ENCODE results near the gene HOPX. TPM values are rescaled to one million over a fixed set of nuclear protein-coding genes. Genes with fewer than 3 reads are reported as not detected.
"Not testable (repeated sequence)": the region's sequence is repeated elsewhere in the genome, so short reads cannot be mapped to it uniquely, and the experiment has no call there.

Gene HOPX
- total and polyA plus RNA-seq, 4 donors = 144 to 792 (median 590) TPM

GRCh38 chr4:56611501-56611900 is 69.6 kb downstream of the HOPX start:
- Histone ChIP-seq H3K9ac (ENCODE audit: insufficient read depth in 1 of 2, low read length in 2 of 2) (no peak overlapping the region), H3K27ac (ENCODE audit: low read depth in 1 of 2, low read length in 1 of 2) (no peak overlapping the region), H3K27me3 (ENCODE audit: control insufficient read depth in 3 of 3, insufficient read depth in 3 of 3, low read length in 2 of 3) (peaks cover 0 to 6% (median 0%) of the 10 kb centered on the region in 3 donors), H3K4me3 (no peak overlapping the region), H3K9me3 (ENCODE audit: control insufficient read depth in 4 of 4, insufficient read depth in 3 of 4, low read length in 3 of 4) (no peaks in the 10 kb centered on the region), H3K4me1 (ENCODE audit: control insufficient read depth in 5 of 5, insufficient read depth in 5 of 5, low read length in 5 of 5) (no peaks in the 10 kb centered on the region), H3K36me3 (ENCODE audit: control insufficient read depth in 4 of 4, insufficient read depth in 4 of 4, low read length in 4 of 4) (no peaks in the 10 kb centered on the region)
- DNase-seq (no peak), ATAC-seq (ENCODE audit: insufficient read depth, low FRiP score) (no peak)
- 84 to 98% methylated on average over 2 of the region's 2 CpGs for WGBS, 2 donors
- TF ChIP-seq CTCF (IDR thresholded peaks at IDR 0.05; ENCODE audit: control extremely low read depth, extremely low read depth) = no peak

DNA sequence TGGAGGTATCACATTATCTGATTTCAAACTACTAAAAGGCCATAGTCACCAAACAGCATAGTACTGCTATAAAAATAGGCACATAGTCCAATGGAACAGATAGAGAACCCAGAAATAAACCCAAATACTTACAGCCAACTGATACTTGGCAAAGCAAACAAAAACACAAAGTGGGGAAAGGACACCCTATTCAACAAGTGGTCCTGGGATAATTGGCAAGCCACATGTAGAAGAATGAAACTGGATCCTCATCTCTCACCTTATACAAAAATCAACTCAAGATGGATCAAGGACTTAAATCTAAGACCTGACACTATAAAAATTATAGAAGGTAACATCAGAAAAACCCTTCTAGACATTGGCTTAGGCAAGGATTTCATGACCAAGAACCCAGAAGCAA is 70.9 kb downstream of the HOPX start:
- not testable (repeated sequence) for H3K9ac ChIP-seq (ENCODE audit: insufficient read depth in 1 of 2, low read length in 2 of 2); H3K27ac ChIP-seq (ENCODE audit: low read depth in 1 of 2, low read length in 1 of 2); DNase-seq; H3K9me3 ChIP-seq (ENCODE audit: control insufficient read depth in 4 of 4, insufficient read depth in 3 of 4, low read length in 3 of 4); H3K4me3 ChIP-seq; ATAC-seq (ENCODE audit: insufficient read depth, low FRiP score); H3K4me1 ChIP-seq (ENCODE audit: control insufficient read depth in 5 of 5, insufficient read depth in 5 of 5, low read length in 5 of 5); H3K36me3 ChIP-seq (ENCODE audit: control insufficient read depth in 4 of 4, insufficient read depth in 4 of 4, low read length in 4 of 4); H3K27me3 ChIP-seq (ENCODE audit: control insufficient read depth in 3 of 3, insufficient read depth in 3 of 3, low read length in 2 of 3)

- no peak for TF ChIP-seq CTCF (IDR thresholded peaks at IDR 0.05; ENCODE audit: control extremely low read depth, extremely low read depth)
- no peak overlapping the region for H3K27ac ChIP-seq (ENCODE audit: low read depth in 1 of 2, low read length in 1 of 2)
- no peak overlapping the region for H3K9ac ChIP-seq (ENCODE audit: insufficient read depth in 1 of 2, low read length in 2 of 2)
- ATAC-seq (ENCODE audit: insufficient read depth, low FRiP score) (no peak), DNase-seq (no peak)
- no peaks in the 10 kb centered on the region for H3K4me1 ChIP-seq (ENCODE audit: control insufficient read depth in 5 of 5, insufficient read depth in 5 of 5, low read length in 5 of 5)
- H3K9me3 ChIP-seq (ENCODE audit: control insufficient read depth in 4 of 4, insufficient read depth in 3 of 4, low read length in 3 of 4) = no peaks in the 10 kb centered on the region
- H3K4me3 ChIP-seq = no peak overlapping the region
- H3K27me3 ChIP-seq (ENCODE audit: control insufficient read depth in 3 of 3, insufficient read depth in 3 of 3, low read length in 2 of 3) = peaks cover 0 to 10% (median 5%) of the 10 kb centered on the region in 3 donors
- no peaks in the 10 kb centered on the region for H3K36me3 ChIP-seq (ENCODE audit: control insufficient read depth in 4 of 4, insufficient read depth in 4 of 4, low read length in 4 of 4)
Measured at GRCh38 chr4:56607926-56608325, 73.2 kb downstream of the HOPX start.

DNA sequence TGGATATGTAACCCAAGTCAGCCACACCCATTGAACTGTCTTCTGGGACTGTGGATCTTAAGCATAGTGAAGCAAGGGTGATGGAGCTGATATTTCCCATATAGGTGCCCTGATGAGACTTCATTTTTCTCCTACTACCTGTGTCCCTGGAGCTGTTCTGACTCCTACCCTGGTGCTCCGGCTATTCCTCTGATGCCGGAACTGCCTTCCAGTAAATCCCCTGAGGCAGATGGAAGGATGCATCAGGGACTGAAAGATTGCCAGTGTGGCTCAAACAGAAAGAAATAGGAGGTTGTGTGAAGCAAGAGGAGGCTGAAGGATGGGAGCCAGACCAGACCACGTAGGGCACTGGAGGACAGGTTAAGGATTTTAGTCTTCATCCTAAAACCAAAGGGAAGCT is 74.7 kb downstream of the HOPX start:
- 78 to 90% methylated on average over 3 of the region's 3 CpGs for WGBS, 2 donors
- H3K36me3 ChIP-seq (ENCODE audit: control insufficient read depth in 4 of 4, insufficient read depth in 4 of 4, low read length in 4 of 4) = no peaks in the 10 kb centered on the region
- no peaks in the 10 kb centered on the region for H3K9me3 ChIP-seq (ENCODE audit: control insufficient read depth in 4 of 4, insufficient read depth in 3 of 4, low read length in 3 of 4)
- H3K27ac ChIP-seq (ENCODE audit: low read depth in 1 of 2, low read length in 1 of 2) = no peak overlapping the region
- no peaks in the 10 kb centered on the region for H3K4me1 ChIP-seq (ENCODE audit: control insufficient read depth in 5 of 5, insufficient read depth in 5 of 5, low read length in 5 of 5)
- no peak overlapping the region for H3K4me3 ChIP-seq
- no peak for TF ChIP-seq CTCF (IDR thresholded peaks at IDR 0.05; ENCODE audit: control extremely low read depth, extremely low read depth)
- H3K27me3 ChIP-seq (ENCODE audit: control insufficient read depth in 3 of 3, insufficient read depth in 3 of 3, low read length in 2 of 3) = peaks cover 0 to 10% (median 5%) of the 10 kb centered on the region in 3 donors
- DNase-seq (no peak), ATAC-seq (ENCODE audit: insufficient read depth, low FRiP score) (no peak)
- no peak overlapping the region for H3K9ac ChIP-seq (ENCODE audit: insufficient read depth in 1 of 2, low read length in 2 of 2)

- H3K4me3 ChIP-seq; H3K9me3 ChIP-seq (ENCODE audit: control insufficient read depth in 4 of 4, insufficient read depth in 3 of 4, low read length in 3 of 4); H3K36me3 ChIP-seq (ENCODE audit: control insufficient read depth in 4 of 4, insufficient read depth in 4 of 4, low read length in 4 of 4); H3K27ac ChIP-seq (ENCODE audit: low read depth in 1 of 2, low read length in 1 of 2); H3K4me1 ChIP-seq (ENCODE audit: control insufficient read depth in 5 of 5, insufficient read depth in 5 of 5, low read length in 5 of 5); DNase-seq; ATAC-seq (ENCODE audit: insufficient read depth, low FRiP score); H3K9ac ChIP-seq (ENCODE audit: insufficient read depth in 1 of 2, low read length in 2 of 2); H3K27me3 ChIP-seq (ENCODE audit: control insufficient read depth in 3 of 3, insufficient read depth in 3 of 3, low read length in 2 of 3): not testable (repeated sequence)
- 56 to 72% methylated on average over 4 of the region's 4 CpGs for WGBS, 2 donors
Measured at GRCh38 chr4:56605464-56605863, 75.6 kb downstream of the HOPX start.
